B cell (primary cell): ENCODE measurements around the gene CYP2F1.

Experiments
- CTCF ChIP-seq: fragments of 200-600 bp; IDR thresholded peaks from one replicate; pipeline ENCODE4 v1.8.0; 2022; ENCODE audit warnings: antibody characterized with exemption, mild to moderate bottlenecking
- EZH2 ChIP-seq: IDR thresholded peaks from 2 replicates; pipeline ENCODE4 v1.6.1; 2012; ENCODE audit warnings: borderline replicate concordance, low read depth, mild to moderate bottlenecking, moderate library complexity, low read length; ENCODE audit not compliant: insufficient read depth, poor library complexity, severe bottlenecking

GRCh38 chr19:41133260-41133659, 19.0 kb downstream of the CYP2F1 start:
- TF ChIP-seq CTCF (no peak), EZH2 (no peak)
